CD4-positive, alpha-beta memory T cell (primary cell): ENCODE results near the gene KRT33A. TPM values are rescaled to one million over a fixed set of nuclear protein-coding genes. Genes with fewer than 3 reads are reported as not detected.

Source experiments
- CTCF ChIA-PET: fragments of 350-600 bp; sonication (Branson Sonifier 250); formaldehyde crosslinking; loops from one replicate; lab custom pipeline; 2021; ENCODE audit warnings: inconsistent platforms; ENCODE audit not compliant: partially characterized antibody; lab: Charles Lee
- POLR2A ChIA-PET: fragments of 350-600 bp; sonication (Branson Sonifier 250); formaldehyde crosslinking; loops from one replicate; lab custom pipeline; 2021; ENCODE audit not compliant: partially characterized antibody; lab: Charles Lee
- DNase-seq, 5 donors: peaks; one replicate each; pipeline versions ENCODE4 v3.0.0 to v3.0.0-alpha.2; 2020 to 2022; ENCODE audit warnings: mixed read lengths in 1 of 5
- H3K27ac ChIP-seq: one replicate; pipeline ENCODE4 v1.7.0; 2013; ENCODE audit warnings: low read depth, low read length
- H3K27me3 ChIP-seq: 2 replicates; pipeline ENCODE4 v1.7.0; 2013; ENCODE audit warnings: mild to moderate bottlenecking, low read length, moderate library complexity; ENCODE audit not compliant: insufficient read depth
- H3K36me3 ChIP-seq: 2 replicates; pipeline ENCODE4 v1.7.0; 2013; ENCODE audit warnings: mild to moderate bottlenecking, low read length, moderate library complexity; ENCODE audit not compliant: insufficient read depth
- H3K4me1 ChIP-seq: 2 replicates; pipeline ENCODE4 v1.7.0; 2013; ENCODE audit warnings: mild to moderate bottlenecking, low read length, moderate library complexity; ENCODE audit not compliant: insufficient read depth
- H3K4me3 ChIP-seq, 2 donors: one replicate each; pipeline ENCODE4 v1.7.0; 2013; ENCODE audit warnings: low read length in 2 of 2, mild to moderate bottlenecking in 1 of 2
- H3K9me3 ChIP-seq, 2 donors: one replicate each; pipeline ENCODE4 v1.7.0; 2013; ENCODE audit warnings: low read length in 2 of 2, control low read depth in 1 of 2; ENCODE audit not compliant: control insufficient read depth in 1 of 2
- H3K27ac Mint-ChIP-seq, 7 donors: one replicate each; pipeline ENCODE4 v1.8.0; 2020 to 2021; ENCODE audit warnings: mixed read lengths in 7 of 7, mild to moderate bottlenecking in 6 of 7, inconsistent platforms in 3 of 7, moderate library complexity in 3 of 7
- H3K27me3 Mint-ChIP-seq, 2 donors: one replicate each; pipeline ENCODE4 v1.8.0; 2020 to 2021; ENCODE audit warnings: mixed read lengths in 2 of 2
- H3K36me3 Mint-ChIP-seq, 2 donors: one replicate each; pipeline ENCODE4 v1.8.0; 2020 to 2021; ENCODE audit warnings: mixed read lengths in 2 of 2, inconsistent platforms in 1 of 2, mild to moderate bottlenecking in 1 of 2
- H3K4me1 Mint-ChIP-seq, 4 donors: one replicate each; pipeline ENCODE4 v1.8.0; 2020 to 2021; ENCODE audit warnings: mixed read lengths in 4 of 4, mild to moderate bottlenecking in 1 of 4
- H3K4me3 Mint-ChIP-seq, 8 donors: one replicate each; pipeline ENCODE4 v1.8.0; 2020 to 2021; ENCODE audit warnings: mixed read lengths in 8 of 8, mild to moderate bottlenecking in 7 of 8, moderate library complexity in 6 of 8, inconsistent platforms in 3 of 8
- H3K9me3 Mint-ChIP-seq, 8 donors: one replicate each; pipeline ENCODE4 v1.8.0; 2020 to 2021; ENCODE audit warnings: mixed read lengths in 8 of 8, mild to moderate bottlenecking in 5 of 8, inconsistent platforms in 3 of 8, moderate library complexity in 1 of 8
- intact Hi-C: fragments of 100-400 bp; cut with micrococcal nuclease; formaldehyde crosslinking; loops from one replicate; pipeline ENCODE4 v1.15.1; 2023
- polyA plus RNA-seq, 2 donors: library from polyadenylated mRNA; unstranded; fragments of 300-500 nt; fragmentation: Illumina TruSeq; gene quantifications; one replicate each; pipeline ENCODE4 v1.2.3, GENCODE V29; 2021
- total RNA-seq, 2 experiments: library from RNA; stranded (reverse); gene quantifications; one replicate each; pipeline ENCODE4 v1.2.3, GENCODE V29; 2021

KRT33A gene
- total and polyA plus RNA-seq, 4 experiments from 2014 or later: not detected

GRCh38 chr17:41296846-41297245 is 53.8 kb downstream of the KRT33A start:
- peaks cover 0 to 4% of the 10 kb centered on the region in 2 donors for H3K27me3 Mint-ChIP-seq
- peaks cover 0 to 4% of the 10 kb centered on the region in 2 donors for H3K36me3 Mint-ChIP-seq
- CTCF ChIA-PET: no interaction called here

More at GRCh38 chr17:41296846-41297245, 53.8 kb downstream of the KRT33A start:
- Mint-ChIP-seq H3K27ac (no peak overlapping the region), H3K9me3 (peaks cover 0 to 12% (median 3%) of the 10 kb centered on the region in 8 donors), H3K4me1 (peaks cover under 1 to 9% (median 4%) of the 10 kb centered on the region in 4 donors), H3K4me3 (no peak overlapping the region)
- Histone ChIP-seq H3K4me1 (no peaks in the 10 kb centered on the region), H3K27ac (no peak overlapping the region), H3K4me3 (no peak overlapping the region), H3K9me3 (no peaks in the 10 kb centered on the region), H3K36me3 (no peaks in the 10 kb centered on the region), H3K27me3 (no peaks in the 10 kb centered on the region)
- POLR2A ChIA-PET: no interaction called here
- no peak for DNase-seq
- intact Hi-C loops: no loop called here

Other genes with a start within 250 kb of the KRT33A start
Only the 30 nearest of the 34 such genes appear.
- not detected for gene KRTAP4-12, start 226.6 kb downstream of the KRT33A start, total RNA-seq
- gene KRTAP4-12, start 226.6 kb downstream of the KRT33A start, polyA plus RNA-seq: not detected
- gene KRTAP4-6, start 210.3 kb downstream of the KRT33A start, total RNA-seq: not detected
- gene KRTAP4-6, start 210.3 kb downstream of the KRT33A start, polyA plus RNA-seq: under 1 TPM in 1 of 2 donors, not detected in 1; 0.24 TPM
- not detected for gene KRTAP4-5, start 201.0 kb downstream of the KRT33A start, total RNA-seq
- not detected for gene KRTAP4-5, start 201.0 kb downstream of the KRT33A start, polyA plus RNA-seq
- gene KRTAP4-4, start 190.1 kb downstream of the KRT33A start, total RNA-seq: not detected
- gene KRTAP4-4, start 190.1 kb downstream of the KRT33A start, polyA plus RNA-seq: not detected
- gene KRTAP4-3, start 182.6 kb downstream of the KRT33A start, total RNA-seq: not detected
- not detected for gene KRTAP4-3, start 182.6 kb downstream of the KRT33A start, polyA plus RNA-seq
- not detected for gene KRTAP4-2, start 172.6 kb downstream of the KRT33A start, total RNA-seq
- gene KRTAP4-2, start 172.6 kb downstream of the KRT33A start, polyA plus RNA-seq: not detected
- not detected for gene KRTAP4-1, start 165.9 kb downstream of the KRT33A start, total RNA-seq
- not detected for gene KRTAP4-1, start 165.9 kb downstream of the KRT33A start, polyA plus RNA-seq
- not detected for gene KRTAP9-1, start 160.9 kb downstream of the KRT33A start, total RNA-seq
- gene KRTAP9-1, start 160.9 kb downstream of the KRT33A start, polyA plus RNA-seq: not detected
- gene KRTAP9-2, start 124.2 kb downstream of the KRT33A start, total RNA-seq: not detected
- not detected for gene KRTAP9-2, start 124.2 kb downstream of the KRT33A start, polyA plus RNA-seq
- gene KRTAP9-3, start 118.4 kb downstream of the KRT33A start, total RNA-seq: not detected
- gene KRTAP9-3, start 118.4 kb downstream of the KRT33A start, polyA plus RNA-seq: not detected
- gene KRTAP9-8, start 112.8 kb downstream of the KRT33A start, total RNA-seq: not detected
- not detected for gene KRTAP9-8, start 112.8 kb downstream of the KRT33A start, polyA plus RNA-seq
- gene KRTAP9-4, start 101.1 kb downstream of the KRT33A start, total RNA-seq: not detected
- not detected for gene KRTAP9-4, start 101.1 kb downstream of the KRT33A start, polyA plus RNA-seq
- not detected for gene KRTAP9-9, start 95.4 kb downstream of the KRT33A start, total RNA-seq
- gene KRTAP9-9, start 95.4 kb downstream of the KRT33A start, polyA plus RNA-seq: not detected
- gene KRTAP9-6, start 85.5 kb downstream of the KRT33A start, total RNA-seq: not detected
- gene KRTAP9-6, start 85.5 kb downstream of the KRT33A start, polyA plus RNA-seq: not detected
- not detected for gene KRTAP9-7, start 75.1 kb downstream of the KRT33A start, total RNA-seq
- gene KRTAP9-7, start 75.1 kb downstream of the KRT33A start, polyA plus RNA-seq: not detected
- gene KRTAP29-1, start 48.0 kb downstream of the KRT33A start, total RNA-seq: not detected
- gene KRTAP29-1, start 48.0 kb downstream of the KRT33A start, polyA plus RNA-seq: not detected
- under 1 TPM in 1 of 2 experiments, not detected in 1; 0.28 TPM for gene KRTAP16-1, start 41.5 kb downstream of the KRT33A start, total RNA-seq
- not detected for gene KRTAP16-1, start 41.5 kb downstream of the KRT33A start, polyA plus RNA-seq
- not detected for gene KRTAP17-1, start 35.1 kb downstream of the KRT33A start, total RNA-seq
- not detected for gene KRTAP17-1, start 35.1 kb downstream of the KRT33A start, polyA plus RNA-seq
- not detected for gene KRT33B, start 19.0 kb upstream of the KRT33A start, total RNA-seq
- gene KRT33B, start 19.0 kb upstream of the KRT33A start, polyA plus RNA-seq: not detected
- gene KRT34, start 31.5 kb upstream of the KRT33A start, total RNA-seq: not detected
- not detected for gene KRT34, start 31.5 kb upstream of the KRT33A start, polyA plus RNA-seq
- not detected for gene KRT31, start 46.8 kb upstream of the KRT33A start, total RNA-seq
- not detected for gene KRT31, start 46.8 kb upstream of the KRT33A start, polyA plus RNA-seq
- not detected for gene KRT37, start 73.8 kb upstream of the KRT33A start, total RNA-seq
- not detected for gene KRT37, start 73.8 kb upstream of the KRT33A start, polyA plus RNA-seq
- gene KRT38, start 90.2 kb upstream of the KRT33A start, total RNA-seq: not detected
- gene KRT38, start 90.2 kb upstream of the KRT33A start, polyA plus RNA-seq: not detected
- not detected for gene KRT32, start 116.6 kb upstream of the KRT33A start, total RNA-seq
- gene KRT32, start 116.6 kb upstream of the KRT33A start, polyA plus RNA-seq: not detected
- not detected for gene KRT35, start 130.3 kb upstream of the KRT33A start, total RNA-seq
- gene KRT35, start 130.3 kb upstream of the KRT33A start, polyA plus RNA-seq: not detected
- not detected for gene KRT36, start 139.1 kb upstream of the KRT33A start, total RNA-seq
- gene KRT36, start 139.1 kb upstream of the KRT33A start, polyA plus RNA-seq: not detected
- not detected for gene KRT13, start 154.8 kb upstream of the KRT33A start, total RNA-seq
- gene KRT13, start 154.8 kb upstream of the KRT33A start, polyA plus RNA-seq: not detected
- gene KRT15, start 168.1 kb upstream of the KRT33A start, total RNA-seq: not detected
- gene KRT15, start 168.1 kb upstream of the KRT33A start, polyA plus RNA-seq: not detected
- gene KRT19, start 177.5 kb upstream of the KRT33A start, total RNA-seq: not detected
- not detected for gene KRT19, start 177.5 kb upstream of the KRT33A start, polyA plus RNA-seq
- gene KRT9, start 221.2 kb upstream of the KRT33A start, total RNA-seq: not detected
- gene KRT9, start 221.2 kb upstream of the KRT33A start, polyA plus RNA-seq: not detected